ENCODE data around the gene AGAP3.

AGAP3 gene

DNA sequence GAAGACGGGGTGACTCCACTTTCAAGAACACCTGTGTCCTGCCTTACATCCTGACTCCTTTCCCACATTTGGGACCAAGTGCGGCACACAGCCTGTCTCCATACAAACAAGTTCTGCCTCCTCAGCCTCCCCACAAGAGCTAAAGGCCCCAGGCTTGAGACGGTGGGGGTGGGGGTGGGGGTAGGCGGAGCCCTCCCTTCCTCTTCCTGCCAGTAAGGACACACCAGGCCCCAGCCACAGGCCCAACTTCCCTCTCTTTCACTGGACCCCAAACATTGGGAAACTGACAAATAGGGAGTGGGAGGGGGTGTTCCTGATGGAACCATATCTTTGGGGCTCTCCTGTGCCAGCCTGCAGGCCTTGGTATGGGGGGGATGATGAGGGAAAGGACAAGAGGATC lies 33.2 kb upstream of the AGAP3 start:
- DNase-seq (ENCODE audit: low read depth) = no peak
- TF ChIP-seq, protein P1, sequence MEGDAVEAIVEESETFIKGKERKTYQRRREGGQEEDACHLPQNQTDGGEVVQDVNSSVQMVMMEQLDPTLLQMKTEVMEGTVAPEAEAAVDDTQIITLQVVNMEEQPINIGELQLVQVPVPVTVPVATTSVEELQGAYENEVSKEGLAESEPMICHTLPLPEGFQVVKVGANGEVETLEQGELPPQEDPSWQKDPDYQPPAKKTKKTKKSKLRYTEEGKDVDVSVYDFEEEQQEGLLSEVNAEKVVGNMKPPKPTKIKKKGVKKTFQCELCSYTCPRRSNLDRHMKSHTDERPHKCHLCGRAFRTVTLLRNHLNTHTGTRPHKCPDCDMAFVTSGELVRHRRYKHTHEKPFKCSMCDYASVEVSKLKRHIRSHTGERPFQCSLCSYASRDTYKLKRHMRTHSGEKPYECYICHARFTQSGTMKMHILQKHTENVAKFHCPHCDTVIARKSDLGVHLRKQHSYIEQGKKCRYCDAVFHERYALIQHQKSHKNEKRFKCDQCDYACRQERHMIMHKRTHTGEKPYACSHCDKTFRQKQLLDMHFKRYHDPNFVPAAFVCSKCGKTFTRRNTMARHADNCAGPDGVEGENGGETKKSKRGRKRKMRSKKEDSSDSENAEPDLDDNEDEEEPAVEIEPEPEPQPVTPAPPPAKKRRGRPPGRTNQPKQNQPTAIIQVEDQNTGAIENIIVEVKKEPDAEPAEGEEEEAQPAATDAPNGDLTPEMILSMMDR (conservative IDR thresholded peaks at IDR 0.05; ENCODE audit: control insufficient read depth, insufficient read depth, low read depth, low read length) = no peak
- no peak overlapping the region for H3K4me3 ChIP-seq (ENCODE audit: control insufficient read depth, low read depth, low read length)

DNA sequence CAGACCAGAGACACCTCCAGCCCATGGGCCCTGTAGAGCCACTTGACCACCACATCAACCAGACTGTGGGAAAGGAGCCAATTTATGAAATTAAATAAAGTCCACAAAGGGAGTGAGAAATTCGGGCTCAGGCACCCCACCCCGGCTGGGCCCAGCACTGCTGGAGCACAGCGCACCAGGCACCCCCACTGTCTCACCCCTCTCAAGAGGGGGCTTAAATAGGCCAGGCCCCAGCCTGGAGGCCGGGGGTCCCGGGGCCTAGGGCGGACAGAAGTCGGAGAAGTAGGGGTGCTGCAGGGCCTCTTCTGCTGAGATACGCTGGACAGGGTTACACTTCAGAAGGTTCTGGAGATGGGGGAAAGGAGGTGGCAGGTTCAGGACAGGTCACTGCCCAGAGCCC lies 32.5 kb upstream of the AGAP3 start:
- TF ChIP-seq, protein P1 (conservative IDR thresholded peaks at IDR 0.05; ENCODE audit: control insufficient read depth, insufficient read depth, low read depth, low read length) = no peak
- DNase-seq (ENCODE audit: low read depth) = no peak
- no peak overlapping the region for H3K4me3 ChIP-seq (ENCODE audit: control insufficient read depth, low read depth, low read length)

DNA sequence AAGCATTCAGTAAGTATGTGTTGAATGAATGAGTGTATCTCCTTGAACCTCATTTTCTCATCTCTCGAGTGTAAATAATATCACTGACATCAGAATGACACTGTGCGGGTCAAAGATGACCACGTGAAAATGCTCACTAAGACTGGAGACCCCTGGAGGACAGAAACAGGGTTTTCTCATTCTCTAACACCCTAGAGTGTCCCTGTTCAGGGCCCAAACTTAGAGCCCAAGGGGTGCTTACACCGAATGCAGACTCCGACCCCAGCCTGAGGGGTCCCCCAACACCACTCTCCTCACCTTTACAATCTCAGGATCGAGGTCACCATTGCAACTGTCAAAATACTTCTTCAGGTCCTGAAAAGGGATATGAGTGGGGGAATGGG lies 30.0 kb upstream of the AGAP3 start:
- H3K4me3 ChIP-seq (ENCODE audit: control insufficient read depth, low read depth, low read length) = no peak overlapping the region
- DNase-seq (ENCODE audit: low read depth) = no peak
- TF ChIP-seq, protein P1 (conservative IDR thresholded peaks at IDR 0.05; ENCODE audit: control insufficient read depth, insufficient read depth, low read depth, low read length) = no peak

DNA sequence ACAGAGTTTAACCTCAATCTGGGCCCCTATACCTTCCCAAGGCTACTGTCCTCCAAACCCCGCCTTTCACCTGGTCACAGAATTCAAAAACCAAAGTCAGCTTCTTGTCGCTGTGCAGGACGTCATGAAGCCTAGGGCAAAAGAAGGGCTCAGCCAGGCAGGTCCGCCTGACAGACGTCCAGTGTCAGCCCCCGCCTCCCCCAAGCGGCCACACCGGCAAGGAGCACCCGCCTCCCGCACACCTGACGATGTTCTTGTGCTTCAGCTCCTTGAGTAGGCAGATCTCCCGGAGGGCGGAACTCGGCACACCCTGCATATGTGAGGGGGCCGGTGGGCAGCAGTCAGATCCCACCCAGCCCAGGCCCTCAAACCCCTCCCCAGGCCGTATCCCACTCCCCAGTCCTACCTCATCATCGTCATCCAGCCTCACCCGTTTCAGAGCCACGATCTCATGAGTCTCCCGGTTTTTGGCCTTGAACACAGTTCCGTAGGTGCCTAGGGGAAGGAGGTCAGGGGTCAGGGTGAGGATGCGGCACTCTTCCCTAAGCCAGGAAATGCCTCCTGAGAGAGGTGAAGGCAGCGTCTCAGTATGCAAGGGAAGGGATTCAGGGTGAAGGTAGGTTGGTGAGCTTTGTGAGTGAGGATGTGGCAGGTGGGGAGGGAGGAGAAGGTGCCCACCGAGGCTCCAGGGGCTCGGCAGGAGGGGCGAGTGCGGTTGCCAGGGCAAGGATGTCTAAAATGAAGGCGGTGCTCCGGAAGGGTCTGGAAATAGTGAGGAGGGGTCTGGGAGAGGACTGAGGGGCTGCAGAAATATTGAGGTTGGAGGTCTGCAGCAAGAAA lies 29.4 kb upstream of the AGAP3 start:
- H3K4me3 ChIP-seq (ENCODE audit: control insufficient read depth, low read depth, low read length) = peak overlapping the region; percentile 78
- TF ChIP-seq, protein P1 (conservative IDR thresholded peaks at IDR 0.05; ENCODE audit: control insufficient read depth, insufficient read depth, low read depth, low read length) = no peak
- DNase-seq (ENCODE audit: low read depth) = no peak

DNA sequence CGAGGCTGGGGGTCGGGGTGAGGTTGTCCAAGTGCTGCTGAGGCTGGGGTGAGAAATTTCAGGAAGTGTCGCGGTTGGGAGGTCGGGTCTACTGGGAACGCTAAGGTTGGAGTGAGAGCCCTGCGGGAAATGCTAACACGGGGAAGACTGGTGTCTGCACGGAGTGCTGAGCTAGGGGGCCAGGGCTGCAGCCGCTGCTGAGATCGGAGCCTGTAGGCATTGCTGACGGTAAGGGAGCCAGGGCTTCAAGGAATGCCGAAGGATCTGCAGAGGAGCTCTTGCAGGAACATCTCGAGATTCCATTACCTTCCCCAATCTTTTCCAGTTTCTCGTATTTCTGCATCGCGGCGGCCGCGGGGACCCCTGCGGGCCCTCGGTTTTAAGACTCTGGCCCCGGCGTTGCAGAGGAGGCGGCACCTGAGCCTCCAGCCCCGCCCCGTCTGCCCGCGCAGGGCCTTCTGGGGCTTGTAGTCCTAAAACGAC lies 28.7 kb upstream of the AGAP3 start, which contains the start of gene CDK5:
Gene CDK5 (minus strand): TSS at position 392 of the 483 bp plus-strand sequence. CDS start 49 bp downstream, at position 343.
- TF ChIP-seq, protein P1 (conservative IDR thresholded peaks at IDR 0.05; ENCODE audit: control insufficient read depth, insufficient read depth, low read depth, low read length) = no peak
- DNase-seq (ENCODE audit: low read depth) = no peak
- H3K4me3 ChIP-seq (ENCODE audit: control insufficient read depth, low read depth, low read length) = peak within 1 kb of the TSS; percentile 78

DNA sequence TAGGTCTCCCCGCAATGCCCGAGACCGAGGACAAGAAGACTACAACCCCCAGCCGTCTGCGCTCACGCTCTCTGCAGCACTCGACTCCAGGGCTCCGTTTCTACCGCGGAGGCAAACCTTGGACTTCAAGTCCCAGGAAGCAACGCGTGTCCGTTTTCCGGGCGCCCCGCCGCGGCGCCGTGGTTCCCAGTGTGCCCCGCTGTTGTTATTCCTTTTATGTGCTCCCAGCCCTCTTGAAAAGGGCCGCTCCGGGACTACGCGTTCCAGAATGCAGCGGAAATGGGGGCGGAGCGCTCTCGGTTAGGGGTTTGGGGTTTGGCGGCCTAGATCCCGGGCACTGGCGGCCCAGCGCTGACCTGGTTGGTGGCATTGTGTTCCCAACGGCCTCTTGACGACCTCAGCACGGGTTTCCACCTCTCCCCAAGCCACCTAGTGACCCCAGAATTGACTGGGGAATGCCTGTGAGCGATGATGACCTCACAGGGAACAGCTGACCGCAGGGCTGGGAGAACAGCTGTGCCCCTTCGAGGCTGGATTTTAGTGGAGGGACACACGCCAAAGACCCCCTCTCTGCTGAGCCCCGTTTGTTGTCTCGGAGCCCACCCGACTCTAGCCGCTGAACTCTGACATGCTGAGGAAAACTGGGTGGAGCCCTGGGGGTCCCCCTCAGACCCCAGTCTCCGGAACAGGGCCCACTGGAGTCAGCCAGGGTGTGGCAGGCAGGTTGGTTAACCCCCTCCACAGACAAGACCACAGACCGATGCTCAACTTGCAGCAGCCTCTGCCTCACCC lies 28.1 kb upstream of the AGAP3 start:
- H3K4me3 ChIP-seq (ENCODE audit: control insufficient read depth, low read depth, low read length) = peak overlapping the region; percentile 78
- TF ChIP-seq, protein P1 (conservative IDR thresholded peaks at IDR 0.05; ENCODE audit: control insufficient read depth, insufficient read depth, low read depth, low read length) = no peak
- peak; percentile 99 for DNase-seq (ENCODE audit: low read depth)
